ENCODE results near the gene CNOT4.

- TF ChIP-seq CTCF (IDR thresholded peaks at IDR 0.05 in 2 of 3, conservative IDR thresholded peaks at IDR 0.05 in 1 of 3; ENCODE audit: borderline replicate concordance in 1 of 3, insufficient read depth in 1 of 3, low read depth in 2 of 3, low read length in 2 of 3) (no peak), POLR2AphosphoS5 (IDR thresholded peaks at IDR 0.05; ENCODE audit: low read depth, low read length) (no peak), ZNF274 (IDR thresholded peaks at IDR 0.05; ENCODE audit: low read depth, low read length) (no peak), REST (IDR thresholded peaks at IDR 0.05; ENCODE audit: low read depth) (no peak), POLR2A (IDR thresholded peaks at IDR 0.05; ENCODE audit: borderline replicate concordance, extremely low read depth, insufficient read depth, insufficient read length) (no peak), EZH2phosphoT487 (IDR thresholded peaks at IDR 0.05; ENCODE audit: borderline replicate concordance) (no peak), TCF7L2 (IDR thresholded peaks at IDR 0.05; ENCODE audit: borderline replicate concordance, extremely low read depth, insufficient read depth, insufficient read length) (no peak), JUND (IDR thresholded peaks at IDR 0.05) (no peak), ATF3 (IDR thresholded peaks at IDR 0.05) (no peak), EZH2 (IDR thresholded peaks at IDR 0.05) (no peak), YY1 (IDR thresholded peaks at IDR 0.05; ENCODE audit: extremely low read depth, insufficient replicate concordance, low read depth, low read length) (no peak), MAX (IDR thresholded peaks at IDR 0.05) (no peak), SP1 (IDR thresholded peaks at IDR 0.05; ENCODE audit: low read depth) (no peak), RAD21 (IDR thresholded peaks at IDR 0.05; ENCODE audit: low read depth) (no peak)
Observed at GRCh38 chr7:135510592-135511183, 786 bp upstream of the CNOT4 start.
